HG03064 (cell line): ENCODE measurements around the gene SNAPC3.

Source experiments
- ATAC-seq: cut with Tn5 transposase; IDR thresholded peaks from one replicate; pipeline ENCODE4 v1.9.1; 2021; ENCODE audit warnings: low read depth; ENCODE audit not compliant: unreplicated experiment

The SNAPC3 gene

GRCh38 chr9:15485836-15486666 lies 63.4 kb downstream of the SNAPC3 start:
- no peak for ATAC-seq

GRCh38 chr9:15491950-15492349 lies 69.3 kb downstream of the SNAPC3 start:
- no peak for ATAC-seq

- ATAC-seq = no peak
Observed at GRCh38 chr9:15492485-15493150, 69.9 kb downstream of the SNAPC3 start.

- ATAC-seq = no peak
Observed at GRCh38 chr9:15498246-15498995, 75.7 kb downstream of the SNAPC3 start.

- no peak for ATAC-seq
Observed at GRCh38 chr9:15499139-15499538, 76.5 kb downstream of the SNAPC3 start.

- no peak for ATAC-seq
Observed at GRCh38 chr9:15501179-15501578, 78.5 kb downstream of the SNAPC3 start.

GRCh38 chr9:15501803-15502202 lies 79.1 kb downstream of the SNAPC3 start:
- no peak for ATAC-seq

GRCh38 chr9:15505921-15506320 lies 83.2 kb downstream of the SNAPC3 start:
- ATAC-seq = no peak

- peak; percentile 37 for ATAC-seq
Observed at GRCh38 chr9:15509931-15510788, 87.5 kb downstream of the SNAPC3 start.

- peak; percentile 78 for ATAC-seq
Observed at GRCh38 chr9:15510789-15511575, 88.3 kb downstream of the SNAPC3 start, which contains the start of gene PSIP1. TSS of gene PSIP1 (minus strand) at chr9:15510970. CDS start at chr9:15510188, 782 bp downstream.
